Right atrium auricular region (tissue), 2 donors: ENCODE measurements around the gene ZNF3. TPM values are rescaled to one million over a fixed set of nuclear protein-coding genes. Genes with fewer than 3 reads are reported as not detected.

Source experiments
- DNase-seq: peaks from one replicate; pipeline ENCODE4 v3.0.0-alpha.2; 2019; ENCODE audit warnings: low spot score
- H3K27ac ChIP-seq, 2 donors: fragments of 200-600 bp; sonication (generic); 1 replicate in 1 of 2; 2 replicates in 1 of 2; pipeline ENCODE4 v1.5.1; 2016 to 2019
- H3K27me3 ChIP-seq, 2 donors: fragments of 200-600 bp; sonication (generic); one replicate each; pipeline versions ENCODE4 v1.5.1 to v1.6.0; 2017 to 2019
- H3K36me3 ChIP-seq: fragments of 200-600 bp; sonication (generic); one replicate; pipeline ENCODE4 v1.5.1; 2016
- H3K4me1 ChIP-seq, 2 donors: fragments of 200-600 bp; sonication (generic); one replicate each; pipeline versions ENCODE4 v1.5.1 to v1.6.0; 2017 to 2019
- H3K4me3 ChIP-seq, 2 donors: fragments of 200-600 bp; sonication (generic); 1 replicate in 1 of 2; 2 replicates in 1 of 2; pipeline ENCODE4 v1.5.1; 2017 to 2019; ENCODE audit warnings: mild to moderate bottlenecking in 1 of 2, moderate library complexity in 1 of 2
- H3K9me3 ChIP-seq, 2 donors: fragments of 200-600 bp; sonication (generic); one replicate each; pipeline ENCODE4 v1.5.1; 2019
- total RNA-seq, 2 donors: library from RNA; depleted of rRNA; stranded (reverse); fragments of >200 nt; gene quantifications; one replicate each; pipeline ENCODE4 v1.1.0, GENCODE V29; 2016
- TF ChIP-seq, protein P1 (sequence below), 2 donors: fragments of 200-600 bp; sonication (generic); IDR thresholded peaks; one replicate each; pipeline ENCODE4 v1.5.1; 2019; ENCODE audit warnings: antibody characterized with exemption in 2 of 2

ZNF3 gene
- total RNA-seq, 2 donors from 2014 or later: 11.8 to 16.1 TPM

GRCh38 chr7:100035876-100036275, 45.6 kb downstream of the ZNF3 start:
- no peak overlapping the region for H3K4me3 ChIP-seq
- no peaks in the 10 kb centered on the region for H3K27me3 ChIP-seq
- no peak overlapping the region for H3K27ac ChIP-seq
- no peak for DNase-seq
- TF ChIP-seq, protein P1, sequence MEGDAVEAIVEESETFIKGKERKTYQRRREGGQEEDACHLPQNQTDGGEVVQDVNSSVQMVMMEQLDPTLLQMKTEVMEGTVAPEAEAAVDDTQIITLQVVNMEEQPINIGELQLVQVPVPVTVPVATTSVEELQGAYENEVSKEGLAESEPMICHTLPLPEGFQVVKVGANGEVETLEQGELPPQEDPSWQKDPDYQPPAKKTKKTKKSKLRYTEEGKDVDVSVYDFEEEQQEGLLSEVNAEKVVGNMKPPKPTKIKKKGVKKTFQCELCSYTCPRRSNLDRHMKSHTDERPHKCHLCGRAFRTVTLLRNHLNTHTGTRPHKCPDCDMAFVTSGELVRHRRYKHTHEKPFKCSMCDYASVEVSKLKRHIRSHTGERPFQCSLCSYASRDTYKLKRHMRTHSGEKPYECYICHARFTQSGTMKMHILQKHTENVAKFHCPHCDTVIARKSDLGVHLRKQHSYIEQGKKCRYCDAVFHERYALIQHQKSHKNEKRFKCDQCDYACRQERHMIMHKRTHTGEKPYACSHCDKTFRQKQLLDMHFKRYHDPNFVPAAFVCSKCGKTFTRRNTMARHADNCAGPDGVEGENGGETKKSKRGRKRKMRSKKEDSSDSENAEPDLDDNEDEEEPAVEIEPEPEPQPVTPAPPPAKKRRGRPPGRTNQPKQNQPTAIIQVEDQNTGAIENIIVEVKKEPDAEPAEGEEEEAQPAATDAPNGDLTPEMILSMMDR (IDR thresholded peaks at IDR 0.05): no peak
- peaks cover 48% of the 10 kb centered on the region for H3K36me3 ChIP-seq
- H3K9me3 ChIP-seq: no peaks in the 10 kb centered on the region
- H3K4me1 ChIP-seq: no peaks in the 10 kb centered on the region

GRCh38 chr7:100034871-100035510, 46.5 kb downstream of the ZNF3 start:
- H3K36me3 ChIP-seq: peaks cover 57% of the 10 kb centered on the region
- no peak for DNase-seq
- no peaks in the 10 kb centered on the region for H3K9me3 ChIP-seq
- no peaks in the 10 kb centered on the region for H3K27me3 ChIP-seq
- no peak overlapping the region for H3K27ac ChIP-seq
- H3K4me1 ChIP-seq: no peaks in the 10 kb centered on the region
- no peak overlapping the region for H3K4me3 ChIP-seq
- TF ChIP-seq, protein P1 (IDR thresholded peaks at IDR 0.05): no peak

DNA sequence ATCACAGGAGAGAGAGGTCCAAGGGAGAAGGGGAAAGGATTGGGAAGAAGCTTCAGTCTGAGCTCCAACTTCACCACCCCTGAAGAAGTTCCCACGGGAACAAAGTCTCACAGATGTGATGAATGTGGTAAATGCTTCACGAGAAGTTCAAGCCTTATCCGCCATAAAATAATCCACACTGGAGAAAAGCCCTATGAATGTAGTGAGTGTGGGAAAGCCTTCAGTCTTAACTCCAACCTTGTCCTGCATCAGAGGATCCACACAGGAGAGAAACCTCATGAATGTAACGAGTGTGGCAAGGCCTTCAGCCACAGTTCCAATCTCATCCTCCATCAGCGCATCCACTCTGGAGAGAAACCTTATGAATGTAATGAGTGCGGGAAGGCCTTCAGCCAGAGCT, 48.0 kb downstream of the ZNF3 start:
- no peaks in the 10 kb centered on the region for H3K27me3 ChIP-seq
- H3K4me1 ChIP-seq: no peaks in the 10 kb centered on the region
- no peak overlapping the region for H3K4me3 ChIP-seq
- no peaks in the 10 kb centered on the region for H3K9me3 ChIP-seq
- H3K36me3 ChIP-seq: peaks cover 63% of the 10 kb centered on the region
- DNase-seq: no peak
- TF ChIP-seq, protein P1 (IDR thresholded peaks at IDR 0.05): no peak
- no peak overlapping the region for H3K27ac ChIP-seq

GRCh38 chr7:100029596-100029995, 51.9 kb downstream of the ZNF3 start:
- no peak for DNase-seq
- Histone ChIP-seq H3K27ac (no peak overlapping the region), H3K27me3 (no peaks in the 10 kb centered on the region), H3K4me3 (no peak overlapping the region), H3K36me3 (peaks cover 78% of the 10 kb centered on the region), H3K9me3 (no peaks in the 10 kb centered on the region), H3K4me1 (no peaks in the 10 kb centered on the region)
- TF ChIP-seq, protein P1 (IDR thresholded peaks at IDR 0.05): no peak

DNA sequence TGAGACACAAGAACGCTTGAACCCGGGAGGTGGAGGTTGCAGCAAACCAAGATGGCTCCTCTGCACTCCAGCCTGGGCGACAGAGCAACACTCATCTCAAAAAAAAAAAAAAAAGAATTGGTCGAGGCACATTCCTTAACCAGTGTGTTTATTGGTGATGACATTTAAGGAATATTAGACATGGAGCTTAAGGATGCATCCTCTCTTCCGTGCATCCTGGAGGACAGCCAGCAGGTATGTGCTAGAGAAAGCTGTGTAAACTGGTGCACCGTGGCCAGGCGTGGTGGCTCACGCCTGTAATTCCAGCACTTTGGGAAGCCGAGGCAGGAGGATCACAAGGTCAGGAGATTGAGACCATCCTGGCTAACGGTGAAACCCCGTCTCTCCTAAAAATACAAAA, 54.3 kb downstream of the ZNF3 start:
- H3K36me3 ChIP-seq: peaks cover 75% of the 10 kb centered on the region

More for the DNA sequence above, 54.3 kb downstream of the ZNF3 start:
- Histone ChIP-seq H3K9me3 (no peaks in the 10 kb centered on the region), H3K27ac (no peak overlapping the region), H3K27me3 (no peaks in the 10 kb centered on the region), H3K4me3 (no peak overlapping the region), H3K4me1 (no peaks in the 10 kb centered on the region)
- TF ChIP-seq, protein P1 (IDR thresholded peaks at IDR 0.05): no peak
- DNase-seq: no peak
